GM21390 (cell line): ENCODE measurements around the gene PTBP3.

Experiments used
- ATAC-seq: cut with Tn5 transposase; IDR thresholded peaks from one replicate; pipeline ENCODE4 v1.9.1; 2021; ENCODE audit not compliant: unreplicated experiment

Gene PTBP3

DNA sequence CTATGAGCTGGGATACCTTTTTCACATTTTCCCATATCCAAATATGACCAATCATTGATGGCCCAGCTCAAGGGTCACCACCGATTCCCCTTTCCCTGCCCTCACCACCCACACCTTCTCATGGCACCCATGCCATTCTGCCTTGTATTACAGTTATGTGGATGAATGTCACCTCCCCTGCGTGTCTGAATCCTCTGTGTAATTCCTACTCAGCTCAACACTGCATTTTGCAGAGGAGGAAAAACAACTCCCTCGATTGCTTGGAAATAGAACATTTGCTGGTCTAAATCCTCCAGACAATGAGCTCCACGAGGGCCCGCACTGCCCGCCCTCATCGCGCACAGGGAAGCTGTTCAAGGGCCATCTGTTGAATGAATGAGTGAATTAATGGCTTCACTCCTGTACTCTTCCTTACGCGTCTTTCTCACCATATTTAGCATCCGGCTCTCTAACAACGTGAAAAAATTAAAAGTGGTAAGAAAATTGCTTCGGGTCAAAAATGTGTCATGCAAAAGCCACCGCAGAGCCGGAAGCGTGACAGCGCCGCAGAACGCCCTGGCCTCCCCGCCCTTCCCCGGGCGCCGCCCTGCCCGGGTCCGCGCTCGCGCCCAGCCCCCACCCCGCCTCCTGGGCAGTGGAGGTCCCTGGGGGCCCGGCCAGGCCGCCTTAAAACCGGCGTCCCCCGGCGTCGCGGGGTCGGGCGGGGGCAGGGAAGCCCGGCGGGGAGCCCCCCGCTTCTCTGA lies 159.0 kb downstream of the PTBP3 start:
- peak; percentile 94 for ATAC-seq

DNA sequence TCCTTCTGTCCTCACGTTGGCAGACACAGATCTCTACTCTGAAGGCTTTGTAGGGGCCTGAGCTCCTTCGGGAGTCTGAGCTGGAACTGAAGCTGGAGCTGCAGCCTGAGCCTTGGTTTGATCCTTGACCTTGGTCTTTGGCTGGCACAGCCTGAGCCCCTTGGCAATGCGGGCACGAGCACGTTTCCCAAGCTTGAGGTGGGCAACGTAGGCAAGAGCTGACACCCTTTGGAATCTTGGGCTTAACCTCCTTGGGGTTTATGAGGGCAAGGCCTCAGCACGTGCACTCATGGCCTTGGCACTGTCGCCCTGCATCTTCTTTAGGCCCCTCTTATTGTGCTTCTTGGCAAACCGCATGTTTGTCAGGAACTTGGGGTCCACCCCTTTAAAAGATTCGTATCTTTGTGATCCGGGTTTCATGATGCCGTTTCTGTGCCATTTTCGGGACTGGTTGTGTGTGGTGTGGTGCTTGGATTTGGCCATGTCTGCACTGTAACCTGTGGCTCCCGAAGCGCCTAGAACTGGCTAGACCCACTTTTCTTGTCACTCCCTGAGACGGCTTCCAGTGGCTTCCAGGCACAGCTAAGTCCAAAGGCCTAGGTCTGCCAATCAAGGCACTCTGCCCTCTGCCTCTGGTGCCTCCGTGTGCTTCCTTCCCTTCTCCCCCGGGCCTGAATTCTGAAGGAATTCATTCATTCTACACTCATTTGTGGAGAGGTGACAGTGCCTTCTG lies 159.8 kb downstream of the PTBP3 start:
- no peak for ATAC-seq

DNA sequence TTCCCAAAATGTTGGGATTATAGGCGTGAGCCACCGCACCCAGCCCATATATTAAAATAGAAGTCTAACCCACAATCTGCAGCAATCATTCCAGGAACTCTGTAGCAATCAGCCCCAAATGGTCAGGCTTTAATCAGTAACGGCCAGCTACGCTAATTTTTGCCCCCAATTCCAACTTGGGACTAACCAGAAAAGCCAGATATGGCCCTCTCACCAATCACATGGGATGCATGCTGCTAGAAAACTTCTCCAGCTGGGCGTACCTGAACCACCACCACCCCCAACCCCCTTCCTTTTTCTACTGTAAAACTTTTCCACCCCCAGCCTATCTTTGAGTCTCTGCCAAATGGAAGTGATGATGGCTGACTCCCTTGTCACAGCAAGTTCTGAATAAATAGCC lies 162.5 kb downstream of the PTBP3 start:
- no peak for ATAC-seq

DNA sequence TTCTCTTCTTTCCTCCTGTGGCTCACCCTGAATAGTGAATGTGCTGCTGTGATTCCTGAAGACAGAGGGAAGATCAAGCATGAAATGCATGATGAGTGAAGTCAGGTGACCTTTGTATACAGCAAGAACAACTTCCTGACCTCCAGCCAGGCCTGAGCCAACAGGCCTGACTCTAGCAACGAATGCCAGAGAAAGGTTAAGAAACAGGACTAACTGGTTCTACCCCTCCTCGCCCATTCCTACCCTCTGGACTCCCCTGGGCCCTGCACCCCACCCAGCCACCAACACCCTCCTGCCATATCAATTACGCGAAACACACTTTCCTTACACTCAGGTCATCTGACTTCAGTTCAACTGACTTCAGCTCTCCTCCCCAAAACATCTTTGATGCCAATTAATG lies 163.2 kb downstream of the PTBP3 start:
- no peak for ATAC-seq

DNA sequence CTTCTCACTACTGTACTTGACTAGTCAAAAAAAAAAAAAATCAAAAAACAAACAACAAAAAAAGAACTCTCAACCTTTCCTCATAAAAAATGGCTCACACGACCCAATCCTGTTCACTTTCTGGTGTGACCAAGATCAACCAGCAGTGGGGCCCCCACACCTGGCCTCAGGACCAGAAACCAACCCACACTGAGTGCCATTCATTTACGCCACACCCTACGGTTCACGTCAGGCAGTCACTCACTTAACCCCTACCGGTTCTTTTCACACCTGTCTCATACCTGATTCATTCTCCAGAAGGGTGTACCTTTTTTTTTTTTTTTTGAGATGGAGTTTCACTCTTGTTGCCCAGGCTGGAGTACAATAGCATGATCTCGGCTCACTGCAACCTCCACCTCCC lies 164.1 kb downstream of the PTBP3 start:
- ATAC-seq = no peak

DNA sequence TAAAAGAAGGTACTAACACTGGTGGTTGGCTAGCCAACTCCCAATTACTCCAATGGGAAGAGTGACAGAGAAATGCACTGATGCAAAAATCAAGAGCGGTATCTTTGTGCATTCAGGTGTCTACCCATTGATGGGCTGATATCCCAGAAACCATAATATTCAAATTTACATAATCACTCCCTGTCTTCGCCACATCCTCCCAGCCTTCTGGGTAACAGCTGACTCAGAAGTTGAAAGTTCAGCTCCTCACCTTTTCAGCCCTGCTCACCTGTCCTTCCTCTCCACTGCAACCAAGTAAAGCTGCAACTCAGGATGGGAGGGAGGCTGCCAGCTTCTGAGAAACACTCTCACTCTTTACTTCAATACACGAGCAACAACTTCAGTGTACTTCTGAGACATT lies 165.2 kb downstream of the PTBP3 start:
- ATAC-seq = no peak
